Fibroblast of mammary gland (primary cell): ENCODE data around the gene ATP13A2.

ENCODE experiments used
- DNase-seq: peaks from one replicate; pipeline ENCODE4 v3.0.0-alpha.2; 2010; ENCODE audit warnings: low read depth
- H3K4me3 ChIP-seq: 2 replicates; pipeline ENCODE4 v1.5.1; 2011; ENCODE audit warnings: low read depth, mild to moderate bottlenecking, low read length, moderate library complexity; ENCODE audit not compliant: control insufficient read depth
- CTCF ChIP-seq: conservative IDR thresholded peaks from 2 replicates; pipeline ENCODE4 v1.5.1; 2011; ENCODE audit warnings: low read depth, low read length, inconsistent platforms; ENCODE audit not compliant: control insufficient read depth, insufficient read depth

ATP13A2 gene

GRCh38 chr1:17046334-17046657 is 34.6 kb upstream of the ATP13A2 start:
- H3K4me3 ChIP-seq, result no peak overlapping the region

GRCh38 chr1:17045634-17046333 is 34.1 kb upstream of the ATP13A2 start:
- H3K4me3 ChIP-seq, result no peak overlapping the region
- peak; percentile 77 for DNase-seq
- peak; percentile 91 for TF ChIP-seq CTCF

More at GRCh38 chr1:17046334-17046657, 34.6 kb upstream of the ATP13A2 start:
- DNase-seq, result no peak
- TF ChIP-seq CTCF, result no peak

DNA sequence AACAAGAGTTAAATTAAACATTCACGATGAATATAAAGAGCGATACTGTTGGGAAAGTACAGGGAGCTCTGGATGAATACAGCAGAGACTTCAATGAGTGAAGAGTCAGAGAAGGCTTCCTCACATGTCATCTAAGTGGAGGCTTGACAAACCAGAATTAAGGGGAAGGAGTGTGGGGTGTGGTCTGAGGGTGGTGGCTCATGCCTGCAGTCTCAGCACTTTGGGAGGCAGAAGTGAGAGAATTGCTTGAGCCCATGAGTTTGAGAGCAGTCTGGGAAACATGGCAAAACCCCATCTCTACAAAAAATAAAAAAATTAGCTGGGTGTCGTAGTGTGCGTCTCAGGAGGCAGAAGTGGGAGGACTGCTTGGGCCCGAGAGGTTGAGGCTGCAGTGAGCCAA is 33.4 kb upstream of the ATP13A2 start:
- H3K4me3 ChIP-seq, result no peak overlapping the region
- no peak for TF ChIP-seq CTCF
- DNase-seq, result no peak

- no peak for TF ChIP-seq CTCF
- no peak for DNase-seq
- H3K4me3 ChIP-seq, result no peak overlapping the region
Measured at GRCh38 chr1:17043676-17044075, 31.9 kb upstream of the ATP13A2 start.

- DNase-seq, result no peak
- no peak overlapping the region for H3K4me3 ChIP-seq
- TF ChIP-seq CTCF, result no peak
Measured at GRCh38 chr1:17040135-17040534, 28.4 kb upstream of the ATP13A2 start.

DNA sequence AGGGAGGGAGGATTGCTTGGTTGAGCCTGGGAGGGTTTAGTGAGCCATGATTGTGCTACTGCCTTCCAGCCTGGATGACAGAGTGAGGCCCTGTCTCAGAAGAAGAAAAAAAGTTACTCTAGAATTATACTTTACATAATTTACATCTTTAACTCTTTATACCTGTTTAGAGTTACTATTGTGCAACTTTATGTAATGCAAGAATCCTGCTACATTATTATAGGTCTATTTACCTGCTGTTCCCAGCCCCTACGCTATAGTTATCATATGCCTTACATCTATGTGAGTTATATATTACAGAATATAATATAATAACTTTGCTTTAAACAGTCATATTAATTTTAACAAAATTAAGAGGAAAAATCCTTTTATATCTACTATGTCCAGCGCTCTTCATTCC is 27.8 kb upstream of the ATP13A2 start:
- H3K4me3 ChIP-seq, result no peak overlapping the region
- no peak for TF ChIP-seq CTCF
- no peak for DNase-seq

DNA sequence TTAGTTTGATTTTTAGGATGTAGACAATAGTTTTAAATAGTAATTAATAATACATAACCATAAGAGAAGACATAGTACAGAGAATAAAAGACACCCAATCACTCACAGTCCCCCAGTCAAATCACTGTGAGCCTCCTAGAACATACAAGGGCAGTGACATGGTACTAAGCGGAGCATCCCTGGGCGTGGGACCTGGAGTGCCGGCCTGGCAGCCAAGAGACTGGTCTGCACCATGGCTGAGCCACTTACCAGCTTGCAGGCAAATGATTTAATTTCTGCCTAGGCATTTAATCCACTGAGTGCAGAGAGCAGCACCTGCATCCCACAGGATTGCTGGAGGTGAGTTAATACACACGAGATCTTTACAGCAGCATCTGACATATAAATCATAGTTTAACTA is 21.8 kb upstream of the ATP13A2 start:
- TF ChIP-seq CTCF, result no peak
- no peak for DNase-seq
- no peak overlapping the region for H3K4me3 ChIP-seq
